ENCODE results near the gene NCAN. TPM values are rescaled to one million over a fixed set of nuclear protein-coding genes. Genes with fewer than 3 reads are reported as not detected.

NCAN gene
- total and polyA plus RNA-seq, 2 of the 13 experiments (the other 11 are each of a cell fraction or from before 2014, with no cell fraction given): not detected

GRCh38 chr19:19192078-19192882 is 19.5 kb upstream of the NCAN start, which contains the start of the genes BORCS8 and RFXANK (continued):
- TF ChIP-seq MXD1 (CRISPR knock-in tag; IDR thresholded peaks at IDR 0.05): peak; percentile 78; the same call in 1 of the 2 replicates
- TF ChIP-seq FOXJ3 (CRISPR knock-in tag; IDR thresholded peaks at IDR 0.05; ENCODE audit: borderline replicate concordance): no peak
- peak; percentile 68; the same call in 1 of the 2 replicates for TF ChIP-seq ZMYM4 (CRISPR knock-in tag; IDR thresholded peaks at IDR 0.05)
- TF ChIP-seq ZNF646 (CRISPR knock-in tag; IDR thresholded peaks at IDR 0.05): no peak
- TF ChIP-seq ZNF616 (CRISPR knock-in tag; IDR thresholded peaks at IDR 0.05; ENCODE audit: low read depth): 0 out of 2 replicates have a peak, but pooled peaks have one; percentile 45
- no peak for TF ChIP-seq SNAI1 (CRISPR knock-in tag; IDR thresholded peaks at IDR 0.05; ENCODE audit: borderline replicate concordance)
- peak; percentile 41 for TF ChIP-seq MED8 (CRISPR knock-in tag; IDR thresholded peaks at IDR 0.05; ENCODE audit: insufficient replicate concordance)
- TF ChIP-seq ZNF17 (CRISPR knock-in tag; IDR thresholded peaks at IDR 0.05): no peak
- TF ChIP-seq SALL1 (CRISPR knock-in tag; IDR thresholded peaks at IDR 0.05): peak; percentile 66
- no peak for TF ChIP-seq ZNF567 (CRISPR knock-in tag; IDR thresholded peaks at IDR 0.05; ENCODE audit: borderline replicate concordance)
- TF ChIP-seq TOE1 (CRISPR knock-in tag; IDR thresholded peaks at IDR 0.05): peak; percentile 45; the same call in 1 of the 2 replicates
- TF ChIP-seq ATF1 (CRISPR knock-in tag; IDR thresholded peaks at IDR 0.05): no peak
- TF ChIP-seq ZNF430 (CRISPR knock-in tag; IDR thresholded peaks at IDR 0.05): no peak; the same call in 1 of the 2 replicates
- TF ChIP-seq ZZZ3 (CRISPR knock-in tag; IDR thresholded peaks at IDR 0.05; ENCODE audit: borderline replicate concordance): peak; percentile 76; the same call in 1 of the 2 replicates
- peak; percentile 91 for TF ChIP-seq IKZF5 (CRISPR knock-in tag; IDR thresholded peaks at IDR 0.05)
- peak; percentile 58 for TF ChIP-seq ZEB1 (IDR thresholded peaks at IDR 0.05; ENCODE audit: insufficient replicate concordance, low read depth)
- TF ChIP-seq ZNF10 (CRISPR knock-in tag; IDR thresholded peaks at IDR 0.05; ENCODE audit: borderline replicate concordance, low read depth): no peak
- TF ChIP-seq RARG (CRISPR knock-in tag; IDR thresholded peaks at IDR 0.05; ENCODE audit: low read depth): no peak
- no peak for TF ChIP-seq ZMAT5 (CRISPR knock-in tag; IDR thresholded peaks at IDR 0.05; ENCODE audit: borderline replicate concordance, low read depth)
- peak; percentile 91 for TF ChIP-seq ZNF747 (CRISPR knock-in tag; IDR thresholded peaks at IDR 0.05; ENCODE audit: borderline replicate concordance)

Measured in HepG2 (cell line).